ENCODE measurements around the gene AP4S1. TPM values are rescaled to one million over a fixed set of nuclear protein-coding genes. Genes with fewer than 3 reads are reported as not detected.

Gene AP4S1
- total RNA-seq, 1 experiment from 2014 or later: 8.3 TPM

- CTCF ChIA-PET: interaction anchor here (1.0 kb wide), 1 partner anchor 100 kb away, joined by 6 read pairs; no protein-coding TSS in a partner anchor
- no TSS peak for BruUV-seq (replicated peaks)
- Mint-ChIP-seq H3K27ac (ENCODE audit: unreplicated experiment) (no peak overlapping the region), H3K4me1 (ENCODE audit: low read depth, unreplicated experiment) (peaks cover 17% of the 10 kb centered on the region), H3K4me3 (ENCODE audit: low read depth, unreplicated experiment) (no peak overlapping the region), H3K36me3 (ENCODE audit: insufficient read depth, unreplicated experiment) (no peaks in the 10 kb centered on the region), H3K9me3 (ENCODE audit: low read depth, unreplicated experiment) (no peaks in the 10 kb centered on the region), H3K27me3 (ENCODE audit: unreplicated experiment) (no peaks in the 10 kb centered on the region)
- no peak for DNase-seq
- intact Hi-C loops (cut with micrococcal nuclease; ENCODE audit: unreplicated experiment): loop anchor here (5.0 kb wide), 1 partner anchor 45 kb away; the partner anchor contains the start of genes AP4S1 and STRN3
- no peak for TF ChIP-seq CTCF (IDR thresholded peaks at IDR 0.05; ENCODE audit: unreplicated experiment)
These were observed 42.9 kb upstream of the AP4S1 start for GRCh38 chr14:30982533-30982932.

GRCh38 chr14:30983858-30984257 is 41.6 kb upstream of the AP4S1 start:
- Mint-ChIP-seq H3K4me1 (ENCODE audit: low read depth, unreplicated experiment) (peaks cover 25% of the 10 kb centered on the region), H3K27me3 (ENCODE audit: unreplicated experiment) (no peaks in the 10 kb centered on the region), H3K36me3 (ENCODE audit: insufficient read depth, unreplicated experiment) (no peaks in the 10 kb centered on the region), H3K9me3 (ENCODE audit: low read depth, unreplicated experiment) (no peaks in the 10 kb centered on the region), H3K27ac (ENCODE audit: unreplicated experiment) (no peak overlapping the region), H3K4me3 (ENCODE audit: low read depth, unreplicated experiment) (no peak overlapping the region)
- DNase-seq: no peak
- CTCF ChIA-PET: interaction anchor here (0.7 kb wide), 1 partner anchor 224 kb away, joined by 3 read pairs; the partner anchor contains the start of gene HECTD1
- TF ChIP-seq CTCF (IDR thresholded peaks at IDR 0.05; ENCODE audit: unreplicated experiment): no peak
- intact Hi-C loops (cut with micrococcal nuclease; ENCODE audit: unreplicated experiment): loop anchor here (5.0 kb wide), 1 partner anchor 43 kb away; the partner anchor contains the start of genes AP4S1 and STRN3
- BruUV-seq (replicated peaks): no TSS peak

GRCh38 chr14:30985796-30986195 is 39.7 kb upstream of the AP4S1 start:
- Mint-ChIP-seq H3K27ac (ENCODE audit: unreplicated experiment) (peak overlapping the region; percentile 11), H3K9me3 (ENCODE audit: low read depth, unreplicated experiment) (no peaks in the 10 kb centered on the region), H3K4me3 (ENCODE audit: low read depth, unreplicated experiment) (no peak overlapping the region), H3K4me1 (ENCODE audit: low read depth, unreplicated experiment) (peaks cover 31% of the 10 kb centered on the region), H3K36me3 (ENCODE audit: insufficient read depth, unreplicated experiment) (no peaks in the 10 kb centered on the region), H3K27me3 (ENCODE audit: unreplicated experiment) (no peaks in the 10 kb centered on the region)
- BruUV-seq (replicated peaks): no TSS peak
- DNase-seq: no peak
- no peak for TF ChIP-seq CTCF (IDR thresholded peaks at IDR 0.05; ENCODE audit: unreplicated experiment)
- intact Hi-C loops (cut with micrococcal nuclease; ENCODE audit: unreplicated experiment): no loop called here
- CTCF ChIA-PET: no interaction called here

GRCh38 chr14:30988509-30988908 is 36.9 kb upstream of the AP4S1 start:
- CTCF ChIA-PET: no interaction called here
- DNase-seq: no peak
- TF ChIP-seq CTCF (IDR thresholded peaks at IDR 0.05; ENCODE audit: unreplicated experiment): no peak
- no peaks in the 10 kb centered on the region for H3K27me3 Mint-ChIP-seq (ENCODE audit: unreplicated experiment)
- no peak overlapping the region for H3K4me3 Mint-ChIP-seq (ENCODE audit: low read depth, unreplicated experiment)
- H3K9me3 Mint-ChIP-seq (ENCODE audit: low read depth, unreplicated experiment): no peaks in the 10 kb centered on the region
- intact Hi-C loops (cut with micrococcal nuclease; ENCODE audit: unreplicated experiment): no loop called here
- BruUV-seq (replicated peaks): no TSS peak
- H3K36me3 Mint-ChIP-seq (ENCODE audit: insufficient read depth, unreplicated experiment): no peaks in the 10 kb centered on the region
- H3K27ac Mint-ChIP-seq (ENCODE audit: unreplicated experiment): no peak overlapping the region
- peaks cover 22% of the 10 kb centered on the region for H3K4me1 Mint-ChIP-seq (ENCODE audit: low read depth, unreplicated experiment)
